GM19193 (cell line): ENCODE results near the gene ADAM33.

Source experiments
- POLR2A ChIP-seq: IDR thresholded peaks from 4 replicates; pipeline ENCODE4 v1.6.1; 2011; ENCODE audit not compliant: insufficient read depth, insufficient read length; ENCODE audit errors: extremely low read depth

Gene ADAM33

DNA sequence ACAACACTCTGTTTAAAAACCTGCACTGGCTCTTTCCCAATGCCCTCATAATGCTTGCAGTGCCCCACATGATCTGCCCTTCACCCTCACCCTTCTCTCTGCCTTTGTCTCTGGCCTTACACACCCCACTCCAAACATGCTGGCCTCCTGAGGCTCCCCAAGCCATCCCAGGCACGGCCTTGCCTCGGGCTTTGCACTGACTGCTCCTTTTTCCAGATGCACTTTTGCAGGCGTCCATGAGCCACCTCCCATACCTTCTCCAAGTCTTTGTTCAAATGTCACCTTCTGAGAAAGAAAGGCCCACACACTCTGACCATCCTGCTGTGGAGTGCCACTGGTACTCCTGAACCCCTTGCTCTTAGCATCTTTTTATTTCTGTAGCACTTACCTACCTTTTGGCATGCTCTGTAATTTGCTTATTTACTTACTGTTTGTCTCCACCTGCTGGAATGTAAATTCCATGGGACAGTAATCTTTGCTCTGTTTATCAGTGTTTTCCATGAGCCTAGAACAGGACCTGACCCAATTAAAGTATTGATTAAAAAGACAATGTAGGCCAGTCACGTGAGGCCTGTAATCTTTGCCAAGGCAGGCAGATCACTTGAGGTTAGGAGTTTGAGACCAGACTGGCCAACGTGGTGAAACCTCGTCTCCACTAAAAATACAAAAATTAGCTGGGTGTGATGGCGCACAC, 49.4 kb downstream of the ADAM33 start:
- no peak for TF ChIP-seq POLR2A

DNA sequence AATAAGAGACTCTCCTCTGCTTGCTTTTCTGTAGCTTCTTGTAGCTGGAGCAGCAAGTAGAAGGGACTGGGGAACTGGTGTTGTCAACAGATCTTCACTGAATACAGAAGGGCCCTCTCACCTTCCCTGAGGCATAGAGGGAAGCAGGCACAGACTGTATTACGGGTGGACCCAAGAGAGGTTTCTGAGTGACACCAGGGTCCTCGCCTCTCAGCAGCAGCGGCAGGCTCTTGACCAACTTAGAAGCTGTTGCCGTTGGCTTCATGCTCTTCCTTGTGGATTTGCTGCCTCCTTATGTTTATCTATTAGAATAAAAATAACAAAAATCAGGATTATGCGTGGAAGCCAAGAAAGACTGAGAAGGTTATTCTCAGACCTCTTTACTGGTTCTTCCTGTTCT, 50.3 kb downstream of the ADAM33 start:
- TF ChIP-seq POLR2A, result no peak

GRCh38 chr20:3630429-3630828, 51.4 kb downstream of the ADAM33 start:
- no peak for TF ChIP-seq POLR2A

DNA sequence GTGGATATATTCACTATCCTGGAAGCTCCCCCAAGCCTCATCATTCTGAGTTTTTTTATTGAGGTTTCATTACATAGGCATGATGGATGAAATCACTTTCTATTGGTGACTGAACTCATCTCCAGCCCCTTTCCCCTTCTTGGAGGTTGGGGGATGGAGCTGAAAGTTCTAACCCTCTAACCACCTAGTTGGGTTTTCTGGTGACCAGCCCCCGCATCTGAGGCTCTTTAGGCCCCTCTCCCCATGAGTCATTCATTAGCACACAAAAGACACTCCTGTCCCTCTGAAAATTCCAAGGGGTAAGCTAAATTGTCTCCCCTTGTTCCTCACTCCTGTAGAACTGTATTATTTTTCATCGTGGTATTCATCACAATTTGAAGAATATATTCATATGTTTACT, 51.9 kb downstream of the ADAM33 start:
- TF ChIP-seq POLR2A, result no peak

GRCh38 chr20:3628502-3629314, 53.1 kb downstream of the ADAM33 start:
- TF ChIP-seq POLR2A, result no peak

DNA sequence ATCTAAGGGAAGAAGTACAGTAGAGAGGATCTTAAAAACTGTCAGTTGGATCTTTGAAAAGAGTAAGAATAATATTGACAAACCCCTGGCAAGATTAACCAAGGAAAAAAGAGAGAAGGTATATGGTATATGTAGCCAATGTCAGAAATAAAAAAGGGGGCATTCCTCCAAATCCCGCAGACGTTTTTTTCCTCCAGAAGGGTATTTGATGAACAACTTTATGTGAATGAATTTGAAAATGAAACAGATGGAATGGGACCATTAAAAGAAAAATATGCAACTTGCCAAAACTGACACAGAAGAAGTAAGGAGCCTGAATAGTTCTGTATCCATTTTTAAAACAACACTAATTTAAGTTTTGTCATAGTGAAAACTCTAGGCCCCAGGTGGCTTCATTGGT, 54.3 kb downstream of the ADAM33 start:
- TF ChIP-seq POLR2A, result no peak

DNA sequence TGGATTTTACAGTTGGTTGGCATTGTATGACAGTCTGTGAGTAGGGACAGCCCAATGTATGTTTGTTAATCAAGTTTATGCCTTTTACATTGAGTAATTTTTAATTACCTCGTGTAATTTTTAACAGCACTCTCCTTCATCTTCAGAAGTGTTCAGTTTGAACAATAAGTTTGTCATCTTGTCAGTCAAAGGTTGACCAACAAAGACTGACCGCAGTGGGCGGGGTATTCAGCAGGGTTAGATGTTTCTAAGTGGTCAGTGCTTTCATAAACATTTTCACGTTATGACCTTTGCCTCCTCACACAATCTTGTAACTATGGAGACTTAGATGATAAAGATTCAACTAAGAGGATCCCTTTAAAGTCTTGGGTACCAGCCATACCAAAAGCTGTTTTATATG, 59.4 kb downstream of the ADAM33 start:
- no peak for TF ChIP-seq POLR2A

DNA sequence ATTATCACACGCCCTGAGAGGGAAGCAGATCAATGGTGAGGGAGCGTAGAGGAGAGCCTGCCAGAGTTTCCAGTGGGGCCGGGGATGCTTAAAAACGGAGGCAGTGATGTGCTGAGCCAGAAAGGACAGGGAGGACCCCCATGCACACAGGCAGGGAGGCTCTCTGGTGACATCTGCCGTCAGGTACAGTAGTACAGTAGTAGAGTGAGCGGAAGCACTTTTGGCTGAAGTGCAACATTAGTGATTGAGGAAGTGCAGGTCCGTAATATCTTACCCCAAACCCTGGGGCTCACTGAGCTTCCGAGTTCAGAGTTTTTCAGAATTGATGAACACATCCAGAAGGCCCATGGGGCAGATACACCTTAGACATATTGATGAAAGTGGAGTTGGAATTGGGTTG, 60.7 kb downstream of the ADAM33 start:
- TF ChIP-seq POLR2A, result no peak
